Measurements from ENCODE around the gene CST9. TPM values are rescaled to one million over a fixed set of nuclear protein-coding genes. Genes with fewer than 3 reads are reported as not detected.
A peak's percentile ranks its signal among the peaks of the same experiment; 100 is the strongest.

CST9 gene
- total and polyA plus RNA-seq, 2 donors from 2014 or later: not detected

- Histone ChIP-seq H3K4me3 (ENCODE audit: low read length in 3 of 3) (no peak overlapping the region), H3K4me1 (ENCODE audit: control insufficient read depth in 2 of 3, insufficient read depth in 2 of 3, low read depth in 1 of 3, low read length in 3 of 3) (peaks cover 2 to 16% (median 12%) of the 10 kb centered on the region in 3 donors), H3K27ac (ENCODE audit: low read depth in 2 of 2, low read length in 2 of 2) (no peak overlapping the region), H3K9me3 (ENCODE audit: control insufficient read depth in 2 of 3, insufficient read depth in 1 of 3, low read length in 3 of 3) (no peaks in the 10 kb centered on the region), H3K9ac (ENCODE audit: low read length in 3 of 3) (no peak overlapping the region), H3K27me3 (ENCODE audit: control insufficient read depth, insufficient read depth, low read length) (no peaks in the 10 kb centered on the region), H3K36me3 (ENCODE audit: control insufficient read depth in 2 of 3, insufficient read depth in 3 of 3, low read length in 3 of 3) (no peaks in the 10 kb centered on the region)
- DNase-seq: peak in 1 of 5 donors; percentile 53
- intact Hi-C loops (cut with DNase I): no loop called here
- no peak for FAIRE-seq
- TF ChIP-seq CTCF (IDR thresholded peaks at IDR 0.05; ENCODE audit: borderline replicate concordance, extremely low read depth, insufficient read depth): no peak
Observed at GRCh38 chr20:23640018-23640601, 34.4 kb upstream of the CST9 start.

GRCh38 chr20:23639490-23639958, 33.8 kb upstream of the CST9 start:
- H3K27ac ChIP-seq (ENCODE audit: low read depth in 2 of 2, low read length in 2 of 2): no peak overlapping the region
- H3K4me1 ChIP-seq (ENCODE audit: control insufficient read depth in 2 of 3, insufficient read depth in 2 of 3, low read depth in 1 of 3, low read length in 3 of 3): peaks cover 2 to 21% (median 16%) of the 10 kb centered on the region in 3 donors
- no peak overlapping the region for H3K9ac ChIP-seq (ENCODE audit: low read length in 3 of 3)
- DNase-seq: peak in 1 of 5 donors; percentile 58
- no peaks in the 10 kb centered on the region for H3K27me3 ChIP-seq (ENCODE audit: control insufficient read depth, insufficient read depth, low read length)
- intact Hi-C loops (cut with DNase I): no loop called here
- TF ChIP-seq CTCF (IDR thresholded peaks at IDR 0.05; ENCODE audit: borderline replicate concordance, extremely low read depth, insufficient read depth): no peak
- H3K9me3 ChIP-seq (ENCODE audit: control insufficient read depth in 2 of 3, insufficient read depth in 1 of 3, low read length in 3 of 3): no peaks in the 10 kb centered on the region
- no peak for FAIRE-seq
- peaks cover 4 to 5% (median 4%) of the 10 kb centered on the region in 3 donors for H3K36me3 ChIP-seq (ENCODE audit: control insufficient read depth in 2 of 3, insufficient read depth in 3 of 3, low read length in 3 of 3)
- H3K4me3 ChIP-seq (ENCODE audit: low read length in 3 of 3): no peak overlapping the region

GRCh38 chr20:23638309-23638708, 32.6 kb upstream of the CST9 start:
- no peak overlapping the region for H3K27ac ChIP-seq (ENCODE audit: low read depth in 2 of 2, low read length in 2 of 2)
- no peak for TF ChIP-seq CTCF (IDR thresholded peaks at IDR 0.05; ENCODE audit: borderline replicate concordance, extremely low read depth, insufficient read depth)
- peaks cover 2 to 21% (median 17%) of the 10 kb centered on the region in 3 donors for H3K4me1 ChIP-seq (ENCODE audit: control insufficient read depth in 2 of 3, insufficient read depth in 2 of 3, low read depth in 1 of 3, low read length in 3 of 3)
- H3K4me3 ChIP-seq (ENCODE audit: low read length in 3 of 3): no peak overlapping the region
- H3K9me3 ChIP-seq (ENCODE audit: control insufficient read depth in 2 of 3, insufficient read depth in 1 of 3, low read length in 3 of 3): no peaks in the 10 kb centered on the region
- no peaks in the 10 kb centered on the region for H3K27me3 ChIP-seq (ENCODE audit: control insufficient read depth, insufficient read depth, low read length)
- no peak for FAIRE-seq
- intact Hi-C loops (cut with DNase I): no loop called here
- DNase-seq: no peak
- H3K9ac ChIP-seq (ENCODE audit: low read length in 3 of 3): no peak overlapping the region
- H3K36me3 ChIP-seq (ENCODE audit: control insufficient read depth in 2 of 3, insufficient read depth in 3 of 3, low read length in 3 of 3): peaks cover 4 to 9% (median 4%) of the 10 kb centered on the region in 3 donors
